Esophagus muscularis mucosa (tissue), 4 donors: ENCODE measurements around the gene KCNAB1.

Source experiments
- EP300 ChIP-seq: sonication (generic); formaldehyde crosslinking; IDR thresholded peaks from one replicate; pipeline ENCODE4 v1.6.1; 2017; ENCODE audit warnings: antibody characterized with exemption
- POLR2A ChIP-seq: fragments of 450-650 bp; IDR thresholded peaks from one replicate; pipeline ENCODE4 v1.6.1; 2017; ENCODE audit warnings: antibody characterized with exemption, moderate library complexity, mild to moderate bottlenecking, low read depth
- TF ChIP-seq, protein P1 (sequence below), 3 experiments: fragments of 200-600 bp in 2 of 3; fragments of 450-650 bp in 1 of 3; sonication (generic) in 2 of 3; IDR thresholded peaks; one replicate each; pipeline ENCODE4 v1.5.1; 2017 to 2019; ENCODE audit warnings: antibody characterized with exemption in 3 of 3, mild to moderate bottlenecking in 2 of 3, moderate library complexity in 1 of 3

DNA sequence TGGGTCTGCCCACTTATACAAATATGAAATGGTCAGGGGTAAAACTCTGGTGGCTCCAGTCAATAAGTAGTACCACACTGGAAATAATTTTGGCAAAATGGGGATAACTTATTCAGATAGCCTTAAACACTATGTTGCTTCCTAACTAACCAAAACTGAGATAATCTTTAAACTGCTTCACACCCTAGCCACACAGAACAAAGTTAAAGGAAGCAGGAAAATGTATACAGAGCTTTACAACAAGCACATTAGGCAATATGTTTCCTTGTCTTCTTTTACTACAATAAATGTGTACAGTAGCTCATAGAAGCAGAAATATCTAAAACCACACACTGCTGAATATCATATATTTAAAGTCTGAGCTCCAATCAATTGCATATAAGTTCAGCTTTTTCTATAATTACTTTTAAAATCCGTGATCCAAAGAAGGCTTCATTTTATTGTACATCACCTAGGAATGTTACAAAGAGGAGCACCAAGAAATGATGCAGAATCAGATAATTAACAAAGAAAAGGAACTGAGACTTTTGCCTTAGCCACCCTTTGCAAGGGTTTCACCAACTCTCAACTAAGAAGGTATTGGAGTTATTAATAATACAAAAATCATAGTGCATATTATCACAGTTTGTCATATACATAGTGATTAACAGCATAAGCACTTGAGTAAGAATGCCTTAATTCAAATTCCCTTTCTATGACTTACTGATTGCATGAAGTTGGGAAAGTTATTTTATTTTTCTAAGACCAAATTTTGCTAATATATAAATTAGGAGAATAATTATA lies 443.7 kb downstream of the KCNAB1 start:
- TF ChIP-seq POLR2A (no peak), EP300 (no peak)
- TF ChIP-seq, protein P1, sequence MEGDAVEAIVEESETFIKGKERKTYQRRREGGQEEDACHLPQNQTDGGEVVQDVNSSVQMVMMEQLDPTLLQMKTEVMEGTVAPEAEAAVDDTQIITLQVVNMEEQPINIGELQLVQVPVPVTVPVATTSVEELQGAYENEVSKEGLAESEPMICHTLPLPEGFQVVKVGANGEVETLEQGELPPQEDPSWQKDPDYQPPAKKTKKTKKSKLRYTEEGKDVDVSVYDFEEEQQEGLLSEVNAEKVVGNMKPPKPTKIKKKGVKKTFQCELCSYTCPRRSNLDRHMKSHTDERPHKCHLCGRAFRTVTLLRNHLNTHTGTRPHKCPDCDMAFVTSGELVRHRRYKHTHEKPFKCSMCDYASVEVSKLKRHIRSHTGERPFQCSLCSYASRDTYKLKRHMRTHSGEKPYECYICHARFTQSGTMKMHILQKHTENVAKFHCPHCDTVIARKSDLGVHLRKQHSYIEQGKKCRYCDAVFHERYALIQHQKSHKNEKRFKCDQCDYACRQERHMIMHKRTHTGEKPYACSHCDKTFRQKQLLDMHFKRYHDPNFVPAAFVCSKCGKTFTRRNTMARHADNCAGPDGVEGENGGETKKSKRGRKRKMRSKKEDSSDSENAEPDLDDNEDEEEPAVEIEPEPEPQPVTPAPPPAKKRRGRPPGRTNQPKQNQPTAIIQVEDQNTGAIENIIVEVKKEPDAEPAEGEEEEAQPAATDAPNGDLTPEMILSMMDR (IDR thresholded peaks at IDR 0.05), result no peak
